ENCODE measurements around the gene OR1M1.

GRCh38 chr19:9058905-9059667 is 27.8 kb upstream of the OR1M1 start:
- TF ChIP-seq EZH2 (IDR thresholded peaks at IDR 0.05; ENCODE audit: borderline replicate concordance, low read length) (no peak), CTCF (IDR thresholded peaks at IDR 0.05; ENCODE audit: low read length) (no peak)
